ENCODE data around the gene IRF2. TPM values are rescaled to one million over a fixed set of nuclear protein-coding genes. Genes with fewer than 3 reads are reported as not detected.

Gene IRF2
- polyA plus RNA-seq, 2 of the 4 experiments (the other 2 are of a cell fraction) = 11.0 to 23.5 TPM

DNA sequence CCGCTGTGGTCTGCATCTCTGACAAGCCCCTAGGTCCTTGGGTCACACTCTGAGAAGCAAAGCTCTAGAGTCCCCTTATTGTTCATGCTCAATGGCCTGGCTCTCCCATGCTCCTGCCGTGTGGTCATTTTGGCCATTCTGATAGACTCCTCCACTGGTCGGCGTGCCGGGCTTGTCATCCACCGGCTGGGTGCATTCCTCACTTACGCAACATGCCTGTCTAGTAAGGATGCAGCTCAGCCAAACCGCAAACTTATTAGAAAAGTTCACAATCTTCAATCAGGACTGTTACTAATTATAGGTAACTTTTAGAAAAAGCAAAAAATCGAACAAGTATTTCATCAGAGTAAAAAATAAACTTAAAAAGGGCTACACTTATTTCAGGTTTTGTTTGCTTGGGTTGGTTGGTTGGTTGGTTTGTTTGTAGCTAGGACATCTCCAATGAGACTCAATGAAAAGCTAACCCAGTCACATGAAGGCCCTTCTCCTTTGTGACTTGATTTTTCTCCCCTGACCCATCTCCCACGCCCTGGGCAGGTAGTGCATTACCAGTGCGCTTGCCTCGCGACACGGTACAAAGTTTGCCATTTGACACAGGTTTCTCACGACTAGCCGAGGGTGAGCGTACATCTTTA lies 41.0 kb downstream of the IRF2 start (continued):
- TF ChIP-seq EP300 (IDR thresholded peaks at IDR 0.05) = no peak
- TF ChIP-seq RFX5 (IDR thresholded peaks at IDR 0.05) = no peak

DNA sequence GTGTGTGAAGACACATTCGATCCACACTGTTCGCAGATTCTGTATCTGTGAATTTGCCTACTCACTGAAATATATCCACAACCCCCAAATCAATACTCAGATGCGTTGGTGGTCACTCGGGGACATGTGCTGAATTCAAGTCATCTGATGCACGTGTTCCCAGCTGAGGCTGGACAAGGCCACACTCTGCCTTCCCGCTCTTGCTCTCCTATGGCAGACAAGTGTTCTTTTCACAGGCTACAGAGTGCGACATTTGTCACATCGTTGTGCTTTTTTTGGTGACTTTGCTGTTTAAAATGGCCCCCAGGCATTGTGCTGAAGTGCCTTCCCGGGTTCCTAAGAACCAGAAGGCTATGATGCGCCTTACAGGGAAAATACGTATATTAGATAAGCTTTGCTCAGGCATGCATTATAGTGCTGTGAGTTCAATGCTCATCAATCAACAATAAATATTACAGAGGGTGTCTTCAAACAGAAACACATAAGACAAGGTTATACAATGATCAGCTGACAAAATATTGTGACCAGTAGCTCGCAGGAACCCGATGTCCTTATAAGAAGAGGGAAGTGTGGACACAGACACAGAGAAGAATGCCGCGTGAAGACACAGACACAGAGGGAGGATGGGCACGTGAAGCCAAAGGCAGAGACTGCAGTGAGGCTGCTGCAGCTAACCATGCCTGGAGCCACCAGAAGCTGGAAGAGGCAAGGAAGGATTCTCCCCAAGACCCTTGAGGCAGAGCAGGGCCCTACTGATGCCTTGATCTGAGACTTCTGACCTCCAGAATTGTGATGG lies 42.0 kb downstream of the IRF2 start:
- FAIRE-seq (no peak), ATAC-seq (no peak), DNase-seq (ENCODE audit: low read depth in 1 of 2, low spot score in 1 of 2) (no peak)
- no peaks in the 10 kb centered on the region for H3K9me3 ChIP-seq
- no peak for TF ChIP-seq SREBF2 (IDR thresholded peaks at IDR 0.05)
- no peak for TF ChIP-seq HOXB13 (CRISPR knock-in tag; IDR thresholded peaks at IDR 0.05; ENCODE audit: low read depth)
- no peak for TF ChIP-seq HOXB5 (CRISPR knock-in tag; IDR thresholded peaks at IDR 0.05)
- no peak for TF ChIP-seq HES2 (IDR thresholded peaks at IDR 0.05)
- TF ChIP-seq CEBPB (IDR thresholded peaks at IDR 0.05) = no peak
- no peak for TF ChIP-seq HDAC2 (IDR thresholded peaks at IDR 0.05)
- TF ChIP-seq KDM5A (IDR thresholded peaks at IDR 0.05) = no peak
- TF ChIP-seq, protein P1, sequence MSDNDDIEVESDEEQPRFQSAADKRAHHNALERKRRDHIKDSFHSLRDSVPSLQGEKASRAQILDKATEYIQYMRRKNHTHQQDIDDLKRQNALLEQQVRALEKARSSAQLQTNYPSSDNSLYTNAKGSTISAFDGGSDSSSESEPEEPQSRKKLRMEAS (IDR thresholded peaks at IDR 0.05) = no peak
- no peak for TF ChIP-seq EHMT2 (IDR thresholded peaks at IDR 0.05; ENCODE audit: low read depth)
- TF ChIP-seq BHLHE40 (IDR thresholded peaks at IDR 0.05; ENCODE audit: low read depth, low read length) = no peak
- TF ChIP-seq NR3C1 (IDR thresholded peaks at IDR 0.05) = no peak
- no peak for TF ChIP-seq TP53 (CRISPR knock-in tag; IDR thresholded peaks at IDR 0.05)
- TF ChIP-seq ZNF302 (CRISPR knock-in tag; IDR thresholded peaks at IDR 0.05) = no peak
- no peak for TF ChIP-seq POLR2AphosphoS2 (conservative IDR thresholded peaks at IDR 0.05; ENCODE audit: low read length)
- no peak overlapping the region for H3K4me3 ChIP-seq
- no peaks in the 10 kb centered on the region for H3K4me1 ChIP-seq
- no peak overlapping the region for H3K4me2 ChIP-seq
- POLR2A ChIA-PET = no interaction called here
- WGBS (ENCODE audit: missing lambda C conversion rate) = 88% methylated on average over 16 of the region's 16 CpGs
- H3K27ac ChIP-seq = no peak overlapping the region
- CTCF ChIA-PET = interaction anchor here (1.1 kb wide), 1 partner anchor 169 kb away, joined by 4 read pairs; no protein-coding TSS in a partner anchor

DNA sequence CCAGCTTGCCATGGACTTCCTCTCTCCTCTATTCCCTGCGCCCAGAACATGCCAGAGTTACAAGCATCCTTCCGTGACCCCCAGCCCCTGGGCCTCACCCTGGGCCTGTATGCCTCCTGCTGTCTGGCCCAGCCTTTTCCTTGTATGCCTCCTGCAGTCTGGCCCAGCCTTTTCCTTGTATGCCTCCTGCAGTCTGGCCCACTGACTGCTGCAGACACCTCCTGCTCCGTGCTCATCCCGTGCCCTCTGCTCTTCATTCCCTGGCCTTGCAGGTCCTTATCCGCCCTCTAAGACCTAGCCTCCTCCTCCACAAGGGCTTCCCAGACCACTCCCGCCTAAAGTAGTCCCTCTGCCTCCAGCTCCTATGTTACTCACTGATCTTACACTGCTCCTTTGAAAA lies 44.2 kb downstream of the IRF2 start:
- Histone ChIP-seq H3K4me2 (no peak overlapping the region), H3K4me3 (no peak overlapping the region), H3K27ac (no peak overlapping the region), H3K9me3 (no peaks in the 10 kb centered on the region), H3K4me1 (no peaks in the 10 kb centered on the region)
- ATAC-seq (no peak), DNase-seq (ENCODE audit: low read depth in 1 of 2, low spot score in 1 of 2) (no peak), FAIRE-seq (no peak)
- POLR2A ChIA-PET = no interaction called here
- no peak for TF ChIP-seq HDAC2 (IDR thresholded peaks at IDR 0.05)
- WGBS (ENCODE audit: missing lambda C conversion rate) = 92% methylated on average over 6 of the region's 6 CpGs
- CTCF ChIA-PET = no interaction called here

DNA sequence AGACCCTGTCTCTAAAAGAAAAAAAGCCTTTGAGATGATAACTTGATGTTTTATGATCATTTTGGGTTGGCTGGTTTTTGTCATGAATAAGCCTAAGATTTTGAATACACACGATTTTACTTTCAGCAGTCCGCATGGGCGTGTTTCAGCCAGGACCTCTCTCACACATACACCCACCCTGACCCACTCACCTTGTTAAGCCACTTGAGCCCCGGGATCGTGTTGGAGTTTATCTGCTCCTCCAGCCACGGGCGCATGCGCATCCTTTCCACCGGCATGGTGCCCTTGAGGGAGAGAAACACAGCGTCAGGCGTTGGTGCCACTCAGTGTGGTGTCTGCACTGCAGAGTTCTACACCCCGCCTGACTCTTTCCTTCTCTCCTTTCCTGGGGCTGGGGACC lies 45.6 kb downstream of the IRF2 start:
- CTCF ChIA-PET = no interaction called here
- Histone ChIP-seq H3K4me3 (no peak overlapping the region), H3K4me1 (no peaks in the 10 kb centered on the region), H3K4me2 (no peak overlapping the region), H3K27ac (no peak overlapping the region), H3K9me3 (no peaks in the 10 kb centered on the region)
- FAIRE-seq (no peak), ATAC-seq (no peak), DNase-seq (ENCODE audit: low read depth in 1 of 2, low spot score in 1 of 2) (no peak)
- WGBS (ENCODE audit: missing lambda C conversion rate) = 96% methylated on average over 3 of the region's 12 CpGs
- POLR2A ChIA-PET = no interaction called here
- TF ChIP-seq HES2 (IDR thresholded peaks at IDR 0.05) (no peak), RCOR1 (IDR thresholded peaks at IDR 0.05; ENCODE audit: low read depth, low read length) (no peak), RARB (CRISPR knock-in tag; IDR thresholded peaks at IDR 0.05) (no peak), CBX2 (IDR thresholded peaks at IDR 0.05; ENCODE audit: borderline replicate concordance, low read depth) (no peak), MYC (IDR thresholded peaks at IDR 0.05; ENCODE audit: borderline replicate concordance, low read length) (no peak), REST (IDR thresholded peaks at IDR 0.05) (no peak), BHLHE40 (IDR thresholded peaks at IDR 0.05; ENCODE audit: low read depth, low read length) (no peak), JUNB (IDR thresholded peaks at IDR 0.05) (no peak), MAZ (IDR thresholded peaks at IDR 0.05; ENCODE audit: borderline replicate concordance, low read depth, low read length) (no peak), GATA3 (IDR thresholded peaks at IDR 0.05; ENCODE audit: borderline replicate concordance) (no peak), SREBF2 (IDR thresholded peaks at IDR 0.05) (no peak)
- TF ChIP-seq, protein P2, sequence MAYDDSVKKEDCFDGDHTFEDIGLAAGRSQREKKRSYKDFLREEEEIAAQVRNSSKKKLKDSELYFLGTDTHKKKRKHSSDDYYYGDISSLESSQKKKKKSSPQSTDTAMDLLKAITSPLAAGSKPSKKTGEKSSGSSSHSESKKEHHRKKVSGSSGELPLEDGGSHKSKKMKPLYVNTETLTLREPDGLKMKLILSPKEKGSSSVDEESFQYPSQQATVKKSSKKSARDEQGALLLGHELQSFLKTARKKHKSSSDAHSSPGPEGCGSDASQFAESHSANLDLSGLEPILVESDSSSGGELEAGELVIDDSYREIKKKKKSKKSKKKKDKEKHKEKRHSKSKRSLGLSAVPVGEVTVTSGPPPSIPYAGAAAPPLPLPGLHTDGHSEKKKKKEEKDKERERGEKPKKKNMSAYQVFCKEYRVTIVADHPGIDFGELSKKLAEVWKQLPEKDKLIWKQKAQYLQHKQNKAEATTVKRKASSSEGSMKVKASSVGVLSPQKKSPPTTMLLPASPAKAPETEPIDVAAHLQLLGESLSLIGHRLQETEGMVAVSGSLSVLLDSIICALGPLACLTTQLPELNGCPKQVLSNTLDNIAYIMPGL (CRISPR knock-in tag; IDR thresholded peaks at IDR 0.05; ENCODE audit: borderline replicate concordance) = no peak
